Measurements from ENCODE around the gene PPM1E.
"Not testable (repeated sequence)": the region's sequence is repeated elsewhere in the genome, so short reads cannot be mapped to it uniquely, and the experiment has no call there.

The PPM1E gene

DNA sequence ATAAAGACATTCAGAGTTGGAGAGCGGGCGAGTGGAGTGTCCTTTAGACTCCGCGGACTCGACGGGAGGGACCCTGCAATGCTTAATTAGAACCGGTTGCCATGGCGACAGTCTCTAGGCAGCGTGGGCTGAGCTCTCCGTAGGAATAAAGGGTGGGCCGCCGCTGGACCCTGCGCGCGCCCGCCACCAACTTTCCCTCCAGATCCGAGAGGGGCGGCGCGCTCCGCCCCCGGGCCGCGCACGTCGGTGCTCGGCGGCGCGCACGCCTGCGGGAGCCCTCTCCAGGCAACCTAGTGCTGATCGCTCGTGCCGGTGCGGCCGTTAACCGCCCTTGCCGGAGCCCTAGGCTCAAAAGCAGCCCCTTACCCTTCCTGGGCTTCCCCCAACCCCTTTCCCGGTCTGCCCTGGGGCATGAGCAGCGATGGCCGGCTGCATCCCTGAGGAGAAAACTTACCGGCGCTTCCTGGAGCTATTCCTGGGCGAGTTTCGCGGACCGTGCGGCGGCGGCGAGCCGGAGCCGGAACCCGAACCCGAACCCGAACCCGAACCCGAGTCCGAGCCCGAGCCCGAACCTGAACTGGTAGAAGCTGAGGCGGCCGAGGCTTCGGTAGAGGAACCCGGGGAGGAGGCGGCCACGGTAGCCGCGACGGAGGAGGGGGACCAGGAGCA, at the start of gene PPM1E:
PPM1E (plus strand) TSS at position 278 of the 669 bp plus-strand sequence.
- peak; percentile 30 for DNase-seq

- no peak for DNase-seq
Observed at GRCh38 chr17:58706351-58707140, 49.1 kb upstream of the PPM1E start.

DNA sequence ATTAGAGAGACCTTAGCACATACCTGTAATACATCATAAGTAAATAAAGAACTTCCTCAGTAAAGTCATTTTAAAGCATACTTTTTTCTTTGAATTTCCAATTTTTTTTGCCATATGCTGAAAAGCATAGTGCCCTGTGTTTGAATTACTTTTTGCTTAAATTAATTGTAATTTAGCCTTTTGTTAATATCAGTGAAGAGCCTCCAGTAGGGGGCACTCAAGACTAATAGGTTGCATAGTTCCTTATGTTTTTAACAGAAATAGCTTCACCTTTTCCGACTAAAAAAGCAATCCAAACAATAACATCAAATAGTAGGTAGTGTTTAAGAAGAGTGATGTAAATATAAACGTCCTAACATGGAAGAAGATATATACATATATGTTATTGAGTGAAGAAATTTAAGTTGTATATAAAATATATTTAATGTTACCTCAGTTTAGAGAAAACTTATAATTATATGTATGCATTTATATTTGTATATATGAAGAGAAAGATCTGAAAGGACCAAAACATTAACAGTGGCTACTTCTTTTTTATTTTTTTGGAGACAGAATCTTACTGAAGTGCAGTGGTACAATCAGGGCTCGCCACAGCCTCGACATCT, 44.6 kb upstream of the PPM1E start:
- peak; percentile 53 for DNase-seq

GRCh38 chr17:58722274-58722673, 33.4 kb upstream of the PPM1E start:
- DNase-seq: no peak

GRCh38 chr17:58722696-58723095, 33.0 kb upstream of the PPM1E start:
- DNase-seq: no peak

GRCh38 chr17:58728798-58729197, 26.9 kb upstream of the PPM1E start:
- no peak for DNase-seq

DNA sequence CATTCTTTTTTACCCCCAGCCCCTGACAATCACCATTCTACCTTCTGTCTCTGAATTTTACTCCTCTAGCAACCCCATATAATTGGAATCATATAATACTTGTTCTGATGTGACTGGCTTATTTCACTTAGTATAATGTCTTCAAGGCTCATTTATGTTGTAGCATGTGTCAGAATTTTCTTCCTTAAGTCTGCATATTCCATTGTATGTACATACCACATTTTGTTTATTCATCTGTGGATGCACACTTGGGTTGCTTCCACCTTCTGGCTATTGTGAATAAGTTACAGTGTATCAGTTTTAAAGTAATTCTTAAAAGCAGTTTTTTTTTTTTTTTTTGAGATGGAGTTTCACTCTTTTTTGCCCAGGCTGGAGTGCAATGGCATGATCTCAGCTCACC, 24.7 kb upstream of the PPM1E start:
- no peak for DNase-seq

DNA sequence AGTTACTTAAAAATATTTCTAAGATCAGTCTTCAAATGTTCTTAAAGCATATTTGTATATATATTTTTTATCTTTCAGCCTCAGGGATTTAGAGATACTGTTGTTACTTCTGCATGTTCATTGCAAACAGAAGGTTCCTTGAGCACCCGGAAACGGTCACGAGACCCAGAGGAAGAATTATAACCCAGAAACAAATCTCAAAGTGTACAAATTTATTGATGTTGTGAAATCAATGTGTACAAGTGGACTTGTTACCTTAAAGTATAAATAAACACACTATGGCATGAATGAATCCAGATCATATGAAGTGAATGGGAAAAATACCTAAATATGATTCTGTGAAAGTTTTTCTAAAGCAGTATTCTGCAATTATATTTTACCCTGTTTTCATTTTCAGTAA, 21.6 kb upstream of the PPM1E start:
- DNase-seq: no peak

DNA sequence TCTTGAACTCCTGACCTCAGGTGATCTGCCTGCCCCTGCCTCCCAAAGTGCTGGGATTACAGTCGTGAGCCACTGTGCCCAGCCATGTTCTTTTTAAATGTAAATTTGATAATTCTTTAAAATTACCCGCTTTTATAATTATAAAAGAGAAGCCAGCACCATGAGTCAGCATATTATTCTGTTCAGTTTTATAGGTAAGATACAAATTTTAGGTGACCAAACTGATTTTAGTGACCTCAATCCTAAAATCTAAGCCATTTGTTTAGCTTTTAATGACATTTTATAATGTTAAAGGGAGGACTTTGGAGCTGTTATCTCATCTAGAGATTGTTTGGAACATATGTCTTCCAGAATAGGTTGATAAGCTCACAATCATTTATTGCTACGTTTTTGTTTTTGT, 20.8 kb upstream of the PPM1E start:
- DNase-seq: no peak

GRCh38 chr17:58741121-58741625, 14.5 kb upstream of the PPM1E start:
- no peak for DNase-seq

DNA sequence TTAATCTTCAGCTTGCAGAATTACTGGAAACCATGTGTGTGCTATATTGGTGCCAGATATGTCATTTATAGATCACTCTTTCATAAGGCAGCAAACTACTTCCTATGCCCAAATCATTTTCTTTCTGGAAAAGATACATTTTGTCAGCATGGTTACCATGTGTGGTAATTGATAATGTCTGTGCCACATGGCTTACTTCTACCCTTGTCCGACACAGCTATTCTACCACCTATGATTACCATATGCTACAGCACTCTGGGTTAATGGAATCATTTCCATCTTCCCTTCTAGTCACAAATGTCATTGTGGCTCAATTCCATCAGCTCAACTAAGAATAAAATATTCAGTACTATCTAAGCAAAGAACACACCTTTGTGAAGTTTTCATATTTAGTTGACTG, 8.0 kb upstream of the PPM1E start:
- no peak for DNase-seq

GRCh38 chr17:58749627-58750026, 6.0 kb upstream of the PPM1E start:
- not testable (repeated sequence) for DNase-seq

DNA sequence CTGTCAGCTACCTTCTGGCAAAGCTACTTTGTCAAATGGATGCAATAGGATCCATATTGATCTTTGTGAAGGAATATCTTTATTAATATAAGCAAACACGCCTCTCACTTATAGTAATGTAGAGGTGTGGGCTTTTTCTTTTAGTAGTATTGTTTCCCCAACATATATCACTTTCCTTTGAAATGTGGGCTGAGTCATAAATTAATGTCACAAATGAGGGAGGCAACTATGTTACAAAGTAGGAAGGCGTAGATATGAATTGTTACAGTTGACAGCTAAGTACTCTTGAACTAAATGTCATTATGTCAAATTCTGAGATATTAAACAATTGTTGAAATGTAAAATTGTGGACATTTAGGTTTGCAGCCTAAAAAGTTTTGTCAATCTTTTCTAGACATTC, 2.6 kb upstream of the PPM1E start:
- no peak for DNase-seq

DNA sequence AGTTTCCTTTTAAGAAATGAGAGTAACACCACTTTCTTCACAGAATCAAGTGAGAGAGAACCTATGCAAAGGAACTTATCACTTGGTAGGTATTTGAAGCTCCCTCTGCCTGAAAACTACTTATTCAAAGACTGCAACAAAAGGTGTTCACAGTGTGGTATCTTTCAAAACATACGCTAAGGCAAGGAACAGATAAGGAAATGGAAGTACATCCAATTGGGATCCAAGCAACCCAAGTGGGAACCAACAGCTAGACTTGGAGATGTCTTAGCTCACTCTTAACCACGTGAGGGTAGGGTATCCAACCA, 431 bp upstream of the PPM1E start:
- DNase-seq: no peak

- DNase-seq: no peak
Observed at GRCh38 chr17:58756246-58757161, 850 bp downstream of the PPM1E start.

- no peak for DNase-seq
Observed at GRCh38 chr17:58757162-58757613, 1.5 kb downstream of the PPM1E start.

- DNase-seq: no peak
Observed at GRCh38 chr17:58758890-58759289, 3.2 kb downstream of the PPM1E start.

- DNase-seq: no peak
Observed at GRCh38 chr17:58759522-58759921, 3.9 kb downstream of the PPM1E start.

DNA sequence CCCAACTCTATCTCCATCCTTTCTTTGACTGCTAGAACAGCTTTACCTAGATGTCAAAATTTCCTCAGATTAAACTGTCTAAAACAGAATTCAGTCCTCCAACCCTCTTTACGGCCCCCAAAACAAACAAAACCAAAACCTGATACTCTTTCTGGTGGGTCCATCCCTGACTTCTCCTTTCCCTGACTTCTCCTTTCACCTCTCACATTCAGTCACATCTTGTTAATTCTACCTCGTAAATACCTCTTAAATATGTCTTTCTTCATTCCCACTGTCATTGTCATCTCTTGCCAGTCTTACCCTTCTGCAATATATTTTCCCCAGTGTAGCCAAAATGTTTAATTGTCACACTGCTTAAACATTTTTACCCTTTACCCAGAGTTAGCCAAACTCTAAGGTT, 4.6 kb downstream of the PPM1E start:
- DNase-seq: no peak

DNA sequence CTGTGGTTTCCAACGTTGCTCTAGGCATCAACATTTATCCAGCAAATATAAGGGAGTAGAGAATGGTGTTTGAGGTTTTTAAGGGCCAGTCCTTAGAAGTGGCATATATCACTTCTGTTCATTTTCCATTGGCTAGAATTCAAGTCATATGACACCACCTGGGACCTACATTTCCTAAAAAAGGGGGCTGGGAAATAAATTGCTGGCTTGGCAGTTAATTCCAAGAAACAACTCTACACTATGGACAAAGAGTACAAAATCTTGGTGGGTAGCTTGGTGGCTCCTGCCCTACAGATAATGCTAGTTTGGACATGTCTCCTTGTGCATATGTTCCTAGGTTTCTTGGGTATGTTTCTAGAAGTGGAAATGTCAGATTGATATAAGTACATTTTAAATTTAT, 7.6 kb downstream of the PPM1E start:
- no peak for DNase-seq

DNA sequence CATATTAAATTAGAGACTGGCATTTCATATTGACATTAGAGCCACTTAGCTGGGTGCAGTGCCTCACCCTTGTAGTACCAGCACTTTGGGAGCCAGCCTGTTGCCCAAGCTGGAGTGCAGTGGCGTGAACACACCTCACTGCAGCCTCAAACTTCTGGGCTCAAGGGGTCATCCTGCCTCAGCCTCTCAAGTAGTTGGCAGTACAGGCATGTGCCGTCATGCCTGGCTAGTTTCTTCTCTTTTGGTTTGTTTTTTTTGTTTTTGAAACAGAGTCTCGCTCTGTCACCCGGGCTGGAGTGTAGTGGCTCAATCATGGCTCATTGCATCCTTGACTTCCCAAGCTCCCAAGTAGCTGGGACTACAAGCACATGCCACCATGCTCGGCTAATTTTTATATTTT, 8.7 kb downstream of the PPM1E start:
- no peak for DNase-seq

DNA sequence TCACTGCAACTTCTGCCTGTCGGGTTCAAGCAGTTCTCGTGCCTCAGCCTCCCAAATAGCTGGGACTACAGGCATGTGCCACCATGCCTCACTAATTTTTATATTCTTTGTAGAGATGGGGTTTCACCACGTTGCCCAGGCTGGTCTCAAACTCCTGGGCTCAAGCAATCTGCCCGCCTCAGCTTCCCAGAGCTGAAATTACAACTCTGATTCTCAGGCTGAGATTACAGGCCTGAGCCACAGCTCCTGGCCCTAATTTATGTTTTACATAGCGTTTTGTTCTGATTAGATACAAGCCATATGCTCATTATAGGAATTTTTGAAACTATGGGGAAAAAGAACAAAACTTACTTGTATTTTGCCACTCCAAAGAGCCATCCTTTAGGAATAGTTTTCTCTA, 22.8 kb downstream of the PPM1E start:
- DNase-seq: not testable (repeated sequence)

GRCh38 chr17:58779446-58779845, 23.8 kb downstream of the PPM1E start:
- no peak for DNase-seq
